NCI-H2196 (cell line): ENCODE measurements around the gene FAM151B.
"Not testable (repeated sequence)": the region's sequence is repeated elsewhere in the genome, so short reads cannot be mapped to it uniquely, and the experiment has no call there.

ENCODE experiments used
- DNase-seq: peaks from one replicate; lab custom pipeline; 2025; ENCODE audit not compliant: unreplicated experiment; lab: John Stamatoyannopoulos, UW

Gene FAM151B

DNA sequence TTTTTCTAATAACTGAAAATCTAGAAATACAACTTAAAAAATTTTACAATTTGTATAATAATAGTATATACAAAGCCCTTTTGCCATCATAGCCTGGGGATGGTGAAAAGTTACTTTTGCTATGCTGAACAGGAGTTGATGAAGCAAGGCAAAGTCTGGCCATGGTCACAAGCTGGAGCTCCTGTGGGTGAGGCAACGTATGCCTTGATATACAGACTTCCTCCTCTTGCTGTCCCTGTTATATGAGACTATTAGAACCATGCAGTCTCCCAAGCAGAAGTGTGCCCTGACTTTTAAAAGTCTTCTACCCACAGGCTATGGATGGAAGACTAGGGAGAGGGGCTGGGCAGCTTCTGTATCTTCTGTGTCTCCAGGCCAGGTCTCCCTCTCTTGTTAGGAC, 15.7 kb downstream of the FAM151B start:
- DNase-seq: no peak

DNA sequence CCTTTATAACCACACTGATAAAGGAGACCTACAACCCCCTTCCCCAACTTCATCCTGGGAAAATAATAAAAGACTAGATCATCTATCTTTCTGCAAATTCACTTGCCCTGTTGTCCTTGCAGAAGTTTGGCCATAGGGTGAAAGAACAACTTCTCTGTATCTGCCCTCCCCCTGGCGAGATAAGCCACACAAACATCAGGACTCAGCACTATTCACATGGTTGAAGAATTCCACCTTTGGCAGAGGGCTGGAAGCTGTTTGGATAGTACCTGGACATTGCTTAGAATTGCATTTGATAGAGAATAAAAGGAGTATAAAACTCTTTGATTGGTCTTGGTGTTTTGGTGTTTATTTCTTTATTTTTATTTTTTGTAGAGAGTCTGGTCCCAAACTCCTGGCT, 16.9 kb downstream of the FAM151B start:
- no peak for DNase-seq

DNA sequence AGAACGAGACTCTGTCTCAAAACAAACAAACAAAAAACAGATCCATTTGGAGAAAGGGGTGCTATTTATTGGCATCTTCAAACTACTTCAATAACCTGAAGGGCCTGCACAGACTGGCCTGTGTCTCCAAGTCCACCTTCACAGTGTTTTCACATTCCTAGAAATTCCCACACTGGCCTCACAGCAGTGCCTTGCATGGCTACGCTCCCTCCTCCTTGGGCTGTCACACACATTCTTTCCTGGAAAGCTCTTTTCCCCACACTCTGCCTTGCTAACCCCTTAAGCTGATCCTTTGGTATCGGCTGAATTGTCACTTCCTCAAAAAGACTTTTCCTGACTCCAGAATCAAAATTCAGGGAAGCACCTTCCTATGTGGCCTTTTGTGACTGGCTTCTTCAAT, 19.8 kb downstream of the FAM151B start:
- DNase-seq: no peak

DNA sequence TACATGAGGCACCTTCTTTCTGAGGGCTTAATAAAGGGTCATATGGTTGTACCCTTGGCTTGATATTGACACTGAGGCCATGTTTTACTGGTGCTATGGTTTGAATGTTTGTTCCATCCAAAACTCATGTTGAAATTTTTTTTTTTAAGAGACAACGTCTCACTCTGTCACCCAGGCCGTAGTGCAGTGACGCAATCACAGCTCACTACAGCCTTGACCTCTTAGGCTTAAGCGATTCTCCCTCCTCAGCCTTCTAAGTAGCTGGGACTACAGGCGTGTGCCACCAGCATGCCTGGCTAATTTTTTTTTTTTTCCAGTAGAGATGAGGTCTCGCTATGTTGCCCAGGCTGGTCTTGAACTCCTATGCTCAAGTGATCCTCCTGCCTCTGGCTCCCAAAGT, 20.9 kb downstream of the FAM151B start:
- DNase-seq: no peak

DNA sequence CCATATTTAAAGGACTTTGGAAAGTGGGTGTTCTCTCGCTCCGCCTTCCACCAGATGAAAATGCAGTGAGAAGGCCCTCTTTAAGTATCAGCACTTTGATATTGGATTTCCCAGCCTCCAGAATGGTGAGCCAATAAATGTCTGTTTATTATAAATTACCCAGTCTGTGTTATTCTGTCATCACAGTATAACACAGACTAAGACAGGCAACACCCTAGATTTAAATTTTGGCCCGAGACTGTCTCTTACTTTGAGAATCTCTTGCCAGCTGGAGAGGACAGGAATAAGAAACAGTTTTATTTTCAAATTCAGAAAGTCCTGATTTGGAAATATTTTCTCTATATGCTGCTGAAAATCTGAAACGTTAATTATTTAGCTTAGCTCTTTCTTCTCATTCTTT, 21.5 kb downstream of the FAM151B start:
- DNase-seq: no peak

DNA sequence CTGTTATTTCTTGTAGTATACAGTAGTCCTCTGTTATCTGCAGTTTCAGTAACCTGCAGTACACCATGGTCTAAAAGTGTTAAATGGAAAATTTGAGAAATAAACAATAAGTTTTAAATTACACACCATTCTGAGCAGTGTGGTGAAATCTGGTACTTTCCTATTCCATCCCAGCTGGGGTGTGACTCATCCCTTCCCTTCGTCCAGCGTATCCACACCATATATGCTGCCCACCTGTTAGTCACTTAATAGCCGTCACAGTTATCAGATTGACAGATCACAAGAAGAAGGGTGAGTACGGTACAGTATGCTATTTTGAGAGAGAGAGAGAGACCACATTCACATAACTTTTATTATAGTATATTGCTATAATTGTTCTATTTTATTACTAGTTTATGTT, 28.9 kb downstream of the FAM151B start:
- no peak for DNase-seq

DNA sequence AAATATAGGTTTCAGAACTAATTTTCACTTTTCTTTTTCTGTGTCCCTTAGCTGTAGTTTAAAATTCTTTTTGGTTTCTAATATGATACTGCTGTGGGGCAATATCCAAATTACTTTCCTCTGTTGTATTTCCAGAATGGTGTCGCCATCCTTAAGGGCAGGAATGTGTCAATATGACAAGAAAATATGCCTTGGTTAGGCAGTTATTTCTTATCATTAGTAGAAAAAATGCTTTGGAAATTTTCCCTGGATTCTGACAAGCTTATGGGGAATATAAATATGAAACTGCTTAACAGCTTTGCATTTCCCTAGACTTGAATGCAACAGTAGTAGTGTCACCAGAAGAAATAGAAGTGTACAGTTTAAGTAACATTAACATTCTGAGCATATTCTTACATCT, 52.8 kb downstream of the FAM151B start:
- no peak for DNase-seq

DNA sequence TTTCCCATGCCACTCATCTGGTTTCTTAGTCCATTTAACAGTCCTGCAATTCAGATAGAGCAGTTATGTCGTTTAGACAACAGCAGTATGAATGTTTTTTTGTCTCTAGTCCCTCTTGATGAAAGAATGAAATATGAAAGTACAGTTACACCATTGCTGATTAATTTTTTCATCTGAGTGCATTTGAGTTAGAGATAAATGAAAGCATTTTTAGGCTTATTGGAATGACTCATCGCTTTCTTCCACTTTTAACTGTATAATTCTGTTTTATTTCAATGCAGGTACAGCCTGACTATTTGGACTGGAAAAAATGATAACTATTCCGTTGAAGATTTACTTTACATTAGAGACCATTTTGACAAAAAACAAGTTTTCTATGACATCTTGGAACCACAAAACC, 53.5 kb downstream of the FAM151B start:
- no peak for DNase-seq

DNA sequence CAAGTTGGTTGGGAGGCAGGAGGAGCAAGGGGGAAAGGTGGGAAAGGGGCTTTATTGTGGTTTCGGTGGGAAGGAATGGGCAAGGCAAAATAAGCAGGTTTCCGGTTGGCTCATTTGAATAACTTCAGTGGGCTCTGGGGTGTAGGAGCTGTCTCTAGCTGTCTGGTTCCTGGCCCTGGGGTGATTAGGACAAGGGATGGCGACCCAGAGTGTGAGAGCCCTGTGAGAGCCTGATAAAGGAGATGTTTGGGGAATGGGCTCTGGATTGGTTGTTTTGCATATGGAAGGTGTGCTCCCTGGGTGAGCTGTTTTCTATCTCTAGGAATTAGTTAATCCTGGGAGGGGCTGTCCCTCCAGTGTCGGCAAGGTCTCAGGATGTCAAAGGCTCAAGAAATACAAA, 66.7 kb downstream of the FAM151B start:
- DNase-seq: no peak

DNA sequence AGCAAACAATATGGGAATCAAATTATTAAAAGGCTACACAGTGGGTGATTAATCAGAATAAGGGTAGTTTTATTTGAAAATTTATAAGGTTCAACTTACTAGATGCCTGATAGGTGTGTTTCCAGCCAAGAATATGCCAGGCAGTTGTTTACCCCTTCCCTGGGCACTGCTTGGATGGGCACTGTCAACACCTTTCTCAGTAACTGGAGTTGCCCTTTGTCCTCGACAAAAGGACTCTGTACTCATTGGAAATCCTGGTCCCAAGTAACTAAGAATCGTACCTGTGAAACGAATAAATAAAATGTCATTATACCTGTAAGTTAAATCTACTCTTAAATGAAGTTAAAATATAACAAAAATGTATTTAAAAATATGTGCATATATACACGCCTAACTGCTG, 67.2 kb downstream of the FAM151B start:
- DNase-seq: no peak

DNA sequence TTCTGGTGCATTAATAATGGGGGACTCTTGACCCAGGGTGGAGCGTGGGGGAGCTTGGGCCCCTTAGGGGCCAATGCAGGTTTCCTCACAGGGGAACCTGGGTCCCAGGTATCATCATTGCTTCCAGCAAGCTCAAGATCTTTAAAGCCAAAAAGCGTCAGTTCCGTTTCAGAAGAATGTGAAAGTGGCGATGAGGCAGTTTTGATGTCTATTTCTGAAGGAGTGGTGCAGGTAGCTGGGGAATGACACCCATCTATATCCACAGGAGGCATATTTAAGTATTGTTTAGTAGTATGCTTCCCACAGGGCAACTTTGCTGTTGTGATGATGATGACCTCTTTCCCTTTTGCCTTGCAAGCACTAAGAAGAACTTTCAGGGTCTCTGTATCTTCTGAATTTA, 71.3 kb downstream of the FAM151B start:
- DNase-seq: no peak

DNA sequence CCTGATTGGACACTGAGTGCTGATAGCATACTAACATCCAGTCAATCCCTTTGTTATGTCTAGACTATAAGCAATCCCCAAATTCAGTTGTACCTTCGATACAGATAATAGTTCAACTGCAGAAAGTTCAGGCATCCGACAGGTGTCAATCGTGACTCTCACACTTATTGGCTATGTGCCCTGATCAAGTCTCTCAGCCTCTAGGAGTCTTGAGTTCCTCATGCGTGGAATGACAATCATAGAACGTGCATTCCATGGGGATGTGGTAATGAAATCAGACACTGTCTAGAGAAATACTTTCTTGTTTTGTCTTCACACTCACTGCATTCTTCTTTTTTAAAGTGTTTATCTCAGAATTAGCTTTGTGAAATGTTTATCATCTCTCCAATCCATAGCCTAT, 77.4 kb downstream of the FAM151B start:
- DNase-seq: no peak

DNA sequence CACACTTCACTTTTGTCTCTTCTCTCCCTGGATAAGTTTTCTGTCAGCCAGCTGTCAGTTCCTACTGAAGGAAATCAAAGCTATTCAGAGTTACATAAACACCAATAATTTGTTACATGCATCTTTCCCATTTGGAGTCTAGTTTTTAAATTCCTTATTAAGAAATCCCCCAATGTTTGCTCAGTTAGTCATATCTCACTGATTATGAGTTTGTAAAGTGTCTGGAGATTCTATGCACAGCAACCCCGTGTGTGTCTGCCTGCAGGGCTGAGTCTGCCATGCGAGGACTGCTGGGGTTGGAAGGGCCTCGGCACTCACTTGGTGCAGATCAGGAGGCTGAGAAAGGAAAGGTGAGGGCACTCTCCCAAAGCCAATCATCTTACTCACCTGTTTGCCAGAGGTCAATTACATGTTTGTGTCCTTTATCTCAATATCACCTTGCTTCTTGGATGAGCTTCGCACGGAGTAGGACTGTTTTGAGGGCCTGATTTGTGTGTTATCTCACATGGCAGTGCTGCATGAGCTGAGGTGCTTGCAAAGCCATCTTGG, 78.9 kb downstream of the FAM151B start:
- no peak for DNase-seq

DNA sequence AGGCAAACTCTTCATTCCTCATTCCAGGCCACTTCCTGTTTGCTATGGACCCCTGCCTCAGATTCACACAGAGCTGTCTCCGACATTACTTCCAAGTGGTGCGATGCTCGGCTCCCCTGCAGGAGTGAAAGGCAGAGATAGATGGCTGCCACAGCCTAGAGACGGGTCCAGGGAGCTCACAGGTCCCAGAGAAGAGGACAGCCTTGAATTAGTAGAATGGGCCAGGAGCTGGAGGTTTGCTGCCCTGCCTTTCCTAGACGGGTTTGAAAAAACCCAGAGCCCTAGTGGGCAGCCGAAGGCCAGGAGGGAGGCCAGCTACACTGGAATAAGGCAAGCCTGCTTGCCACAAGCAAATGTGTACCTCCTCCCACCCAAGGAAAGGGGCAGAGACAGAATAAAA, 80.4 kb downstream of the FAM151B start:
- DNase-seq: no peak

DNA sequence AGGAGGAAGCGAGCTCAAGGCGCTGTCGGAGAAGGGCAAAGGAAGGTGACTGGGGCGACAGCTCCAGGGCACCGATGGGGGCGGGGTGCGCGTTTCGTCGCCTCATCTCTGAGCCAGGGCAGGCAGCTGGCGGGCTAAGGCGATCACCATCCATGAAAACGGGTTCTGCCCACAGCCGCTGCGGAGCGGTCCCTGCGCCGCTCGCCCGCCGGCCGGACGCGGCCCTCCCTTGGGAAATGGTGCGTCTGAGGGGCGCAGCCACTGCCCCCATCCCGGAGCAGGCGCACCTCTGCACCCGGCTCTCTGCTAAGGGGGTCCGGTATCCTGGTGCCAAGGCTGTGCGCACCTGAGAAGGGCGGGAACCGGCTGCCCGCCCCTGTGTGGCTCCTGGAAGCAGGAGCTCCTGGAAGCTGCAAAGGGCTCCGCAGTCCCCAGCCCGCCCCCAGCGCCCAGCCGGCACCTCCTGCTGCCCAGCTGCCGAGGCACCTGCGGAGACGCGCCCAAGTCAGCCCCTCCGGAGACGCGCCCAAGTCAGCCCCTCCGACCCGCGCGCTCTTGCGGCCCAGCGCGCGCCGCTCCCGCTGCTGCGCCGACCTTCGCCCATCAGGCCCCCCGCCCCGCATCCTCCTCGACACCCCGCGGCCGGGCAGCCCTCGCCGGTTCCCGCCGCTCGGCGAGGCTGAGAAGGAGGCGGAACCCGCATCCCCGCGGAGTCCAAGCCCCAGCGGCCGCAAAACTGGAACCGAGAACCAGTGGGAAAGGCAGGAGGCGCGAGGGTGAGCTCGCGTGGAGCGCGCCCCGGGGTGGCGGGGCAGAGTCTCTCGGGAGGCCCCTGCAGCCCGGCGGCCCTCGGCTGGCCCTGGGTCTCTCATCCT, 81.4 kb downstream of the FAM151B start:
- no peak for DNase-seq

DNA sequence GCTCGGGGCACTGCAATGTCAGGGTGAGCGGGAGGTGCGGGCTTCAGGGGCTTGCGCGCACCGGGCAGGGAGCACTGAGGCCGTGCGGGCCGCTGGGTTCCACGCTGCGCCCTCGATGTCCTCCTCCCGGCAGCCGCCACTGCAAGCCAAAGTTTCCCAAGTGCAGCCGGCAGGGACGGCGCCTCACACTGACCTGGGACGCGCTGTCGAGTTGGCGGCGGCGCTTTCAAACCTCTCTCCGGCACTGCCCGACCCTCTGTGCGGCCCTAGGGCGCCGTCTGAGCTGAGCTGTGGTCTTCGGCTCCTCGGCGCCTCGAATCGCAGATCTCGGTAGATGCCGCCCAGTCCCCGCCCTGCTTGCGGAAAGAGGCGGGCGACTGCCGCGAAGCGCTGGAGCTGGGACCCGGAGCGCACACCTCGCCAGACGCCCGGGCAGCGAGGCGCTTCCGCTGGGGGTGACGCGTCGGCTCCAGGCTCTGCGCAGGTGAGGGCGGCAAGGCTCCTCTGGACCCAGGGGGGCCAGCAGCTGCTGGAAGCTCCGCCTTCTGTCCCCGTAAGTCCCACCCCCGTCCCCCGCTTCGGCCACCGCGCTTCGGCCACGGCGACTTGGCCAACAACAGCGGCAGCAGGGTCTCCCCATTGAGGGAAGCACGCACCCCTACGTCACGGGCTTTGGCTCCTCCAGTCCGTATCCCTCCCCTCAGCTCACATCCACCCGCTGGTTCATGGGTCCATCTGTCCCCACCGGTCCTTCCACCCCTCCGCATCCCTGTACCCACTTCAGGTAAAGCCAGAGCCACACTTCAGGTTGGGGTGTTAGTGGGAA, 82.3 kb downstream of the FAM151B start, which contains the start of gene ANKRD34B:
TSS of gene ANKRD34B (minus strand) at position 320 of the 826 bp plus-strand sequence. CDS start 10,261 bp downstream, outside the sequence.
- DNase-seq: peak; percentile 4

DNA sequence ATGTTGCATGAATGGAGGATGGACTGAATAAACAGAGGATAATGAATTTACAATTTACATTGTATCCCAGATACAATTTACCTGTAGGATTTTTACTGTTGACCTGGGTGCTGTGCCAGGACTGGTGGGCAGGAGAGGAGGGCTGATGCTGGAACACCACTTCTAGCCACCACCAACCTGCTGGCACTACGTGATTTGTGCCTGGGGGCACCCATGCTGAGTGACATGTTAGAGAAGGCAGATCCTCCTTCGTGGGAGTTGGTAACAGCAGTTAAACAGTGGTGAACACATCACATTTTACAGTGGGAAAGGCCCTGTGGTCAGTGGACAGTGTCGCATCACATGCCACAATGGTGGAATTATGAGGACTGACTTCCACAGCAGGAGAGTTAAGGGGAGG, 85.2 kb downstream of the FAM151B start:
- DNase-seq: no peak

DNA sequence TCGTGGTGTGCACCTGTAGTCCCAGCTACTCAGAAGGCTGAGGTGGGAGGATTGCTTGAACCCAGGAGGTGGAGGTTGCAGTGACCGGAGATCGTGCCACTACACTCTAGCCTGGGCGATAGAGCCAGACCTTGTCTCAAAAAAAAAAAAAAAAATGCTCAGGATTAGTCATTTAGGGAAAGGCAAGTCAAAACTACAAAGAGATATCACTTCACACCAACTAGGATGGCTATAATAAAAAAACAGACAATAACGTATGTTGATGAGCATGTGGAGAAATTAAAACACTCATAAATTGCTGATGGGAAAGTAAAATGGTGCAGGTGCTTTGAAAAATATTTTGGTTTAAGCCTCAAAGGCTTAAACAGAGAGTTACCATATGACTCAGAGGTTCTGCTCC, 88.5 kb downstream of the FAM151B start:
- no peak for DNase-seq

DNA sequence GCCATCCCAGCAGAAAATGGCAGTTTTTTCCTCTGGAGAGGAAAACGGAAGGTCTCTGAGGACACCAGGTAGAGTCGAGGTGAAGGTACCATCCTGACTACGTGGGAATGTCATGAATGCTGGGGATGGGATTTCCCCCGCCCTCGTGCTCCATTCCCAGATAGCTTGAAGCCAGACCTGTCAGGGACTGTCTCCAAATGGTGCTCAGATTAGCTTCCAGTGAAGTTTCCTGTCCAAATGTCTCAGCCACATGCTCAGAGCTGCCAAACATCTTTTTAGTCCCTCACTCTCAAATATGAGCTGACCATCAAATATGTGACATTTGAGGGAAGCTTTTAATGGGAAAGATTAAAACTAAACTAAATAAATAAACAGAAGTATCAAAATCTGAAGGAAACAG, 89.8 kb downstream of the FAM151B start:
- DNase-seq: no peak

DNA sequence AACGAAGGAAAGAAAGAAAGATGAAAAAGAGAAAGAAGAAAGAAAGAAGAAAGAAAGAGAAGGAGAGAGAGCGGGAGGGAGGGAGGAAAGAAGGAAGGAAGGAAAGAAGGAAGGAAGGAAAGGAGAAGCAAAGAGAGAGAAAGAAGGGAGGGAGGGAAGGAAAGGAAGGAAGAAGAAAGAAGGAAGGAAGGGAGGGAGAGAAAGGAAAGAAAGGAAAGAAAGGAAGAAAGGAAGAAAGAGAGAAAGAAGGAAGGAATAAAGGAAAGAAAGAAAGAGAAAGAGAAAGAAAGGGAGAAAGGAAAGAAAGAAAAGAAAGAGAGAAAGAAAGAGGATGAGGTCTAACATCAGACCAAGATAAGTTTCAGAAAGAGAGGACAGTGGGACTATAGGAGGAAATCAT, 91.2 kb downstream of the FAM151B start:
- no peak for DNase-seq

DNA sequence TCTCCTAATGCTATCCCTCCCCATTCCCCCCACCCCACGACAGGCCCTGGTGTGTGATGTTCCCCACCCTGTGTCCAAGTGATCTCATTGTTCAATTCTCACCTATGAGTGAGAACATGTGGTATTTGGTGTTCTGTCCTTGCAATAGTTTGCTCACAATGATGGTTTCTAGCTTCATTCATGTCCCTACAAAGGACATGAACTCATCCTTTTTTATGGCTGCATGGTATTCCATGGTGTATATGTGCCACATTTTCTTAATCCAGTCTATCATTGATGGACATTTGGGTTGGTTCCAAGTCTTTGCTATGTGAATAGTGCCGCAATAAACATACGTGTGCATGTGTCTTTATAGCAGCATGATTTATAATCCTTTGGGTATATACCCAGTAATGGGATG, 92.4 kb downstream of the FAM151B start:
- DNase-seq: not testable (repeated sequence)

DNA sequence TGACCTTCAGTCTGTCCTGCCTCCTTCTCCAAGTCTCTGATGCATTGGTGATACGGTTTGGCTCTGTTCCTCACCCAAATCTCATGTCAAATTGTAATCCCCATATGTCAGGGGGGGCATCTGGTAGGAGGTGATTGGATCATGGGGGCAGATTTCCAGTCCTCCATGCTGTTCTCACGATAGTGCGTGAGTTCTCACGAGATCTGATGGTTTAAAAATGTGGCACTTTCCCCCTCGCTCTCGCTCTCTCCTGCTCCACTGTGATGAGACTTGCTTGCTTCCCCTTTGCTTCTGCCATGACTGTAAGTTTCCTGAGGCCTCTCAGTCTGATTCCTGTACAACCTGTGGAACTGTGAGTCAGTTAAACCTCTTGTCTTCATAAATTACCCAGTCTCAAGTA, 96.9 kb downstream of the FAM151B start:
- DNase-seq: no peak
